Neural cell (in vitro differentiated cells): ENCODE results near the gene AKAP6. TPM values are rescaled to one million over a fixed set of nuclear protein-coding genes. Genes with fewer than 3 reads are reported as not detected.

ENCODE experiments used
- H2AFZ ChIP-seq: fragments of 200-600, 300-800 bp; sonication (generic), shearing (Covaris generic); 2 replicates; pipeline ENCODE4 v1.6.0; 2014; ENCODE audit warnings: low read depth, mild to moderate bottlenecking, antibody characterized with exemption, low read length, moderate library complexity
- H3F3A ChIP-seq: fragments of 200-600 bp; shearing (Covaris generic); 2 replicates; pipeline ENCODE4 v1.6.1; 2016; ENCODE audit warnings: mild to moderate bottlenecking, moderate library complexity, mixed read lengths, antibody characterized with exemption, low read length; ENCODE audit not compliant: insufficient read depth, poor library complexity, severe bottlenecking
- H3K27ac ChIP-seq: fragments of 200-600, 300-800 bp; sonication (generic), shearing (Covaris generic); 2 replicates; pipeline ENCODE4 v1.5.1; 2014; ENCODE audit warnings: mild to moderate bottlenecking, low read length, moderate library complexity
- H3K27me3 ChIP-seq: fragments of 300-800, 200-600 bp; sonication (generic), shearing (Covaris generic); 2 replicates; pipeline ENCODE4 v1.6.0; 2014; ENCODE audit warnings: mild to moderate bottlenecking, low read depth, low read length, moderate library complexity; ENCODE audit not compliant: insufficient read depth
- H3K36me3 ChIP-seq: fragments of 300-800, 200-600 bp; sonication (generic), shearing (Covaris generic); 2 replicates; pipeline ENCODE4 v1.5.1; 2014; ENCODE audit warnings: mild to moderate bottlenecking, antibody characterized with exemption, low read length, moderate library complexity; ENCODE audit not compliant: insufficient read depth
- H3K4me2 ChIP-seq: fragments of 300-800, 200-600 bp; sonication (generic), shearing (Covaris generic); 2 replicates; pipeline ENCODE4 v1.6.0; 2014; ENCODE audit warnings: mild to moderate bottlenecking, low read length
- H3K4me3 ChIP-seq: fragments of 300-800, 200-600 bp; sonication (generic), shearing (Covaris generic); 2 replicates; pipeline ENCODE4 v1.5.1; 2014; ENCODE audit warnings: mild to moderate bottlenecking, low read length, moderate library complexity
- H3K79me2 ChIP-seq: fragments of 200-600 bp; shearing (Covaris generic); replicated peaks from 2 replicates; pipeline ENCODE4 v1.6.0; 2014; ENCODE audit warnings: mild to moderate bottlenecking, low read length, moderate library complexity; ENCODE audit not compliant: insufficient read depth
- H3K9ac ChIP-seq: fragments of 300-800, 200-600 bp; sonication (generic), shearing (Covaris generic); 2 replicates; pipeline ENCODE4 v1.6.1; 2016; ENCODE audit warnings: mild to moderate bottlenecking, low read length, mixed read lengths
- H3K9me2 ChIP-seq: fragments of 200-600 bp; shearing (Covaris generic); 2 replicates; pipeline ENCODE4 v1.6.1; 2016; ENCODE audit warnings: mild to moderate bottlenecking, low read length, mixed read lengths; ENCODE audit not compliant: insufficient read depth
- H3K9me3 ChIP-seq: fragments of 200-600, 300-800 bp; sonication (generic), shearing (Covaris generic); 2 replicates; pipeline ENCODE4 v1.6.1; 2016; ENCODE audit warnings: mild to moderate bottlenecking, mixed run types, low read length, moderate library complexity, mixed read lengths
- H4K20me1 ChIP-seq: fragments of 200-600 bp; shearing (Covaris generic); 2 replicates; pipeline ENCODE4 v1.6.1; 2016; ENCODE audit warnings: mild to moderate bottlenecking, mixed run types; ENCODE audit not compliant: insufficient read depth
- CTCF ChIP-seq: fragments of 450-650 bp; IDR thresholded peaks from 2 replicates; pipeline ENCODE4 v1.5.1; 2014; ENCODE audit warnings: antibody characterized with exemption, mild to moderate bottlenecking, moderate library complexity; ENCODE audit not compliant: poor library complexity, severe bottlenecking
- EP300 ChIP-seq: fragments of 450-650 bp; conservative IDR thresholded peaks from 2 replicates; pipeline ENCODE4 v1.6.1; 2014; ENCODE audit warnings: antibody characterized with exemption, mild to moderate bottlenecking, moderate library complexity; ENCODE audit not compliant: poor library complexity, severe bottlenecking
- EZH2 ChIP-seq: fragments of 200-600, 300-800 bp; shearing (Covaris generic), sonication (generic); IDR thresholded peaks from 2 replicates; pipeline ENCODE4 v1.6.1; 2014; ENCODE audit warnings: antibody characterized with exemption, low read length, borderline replicate concordance, mild to moderate bottlenecking; ENCODE audit not compliant: insufficient read depth, poor library complexity, severe bottlenecking
- MXI1 ChIP-seq: fragments of 450-650 bp; conservative IDR thresholded peaks from 2 replicates; pipeline ENCODE4 v1.6.1; 2014; ENCODE audit warnings: antibody characterized with exemption, mild to moderate bottlenecking; ENCODE audit not compliant: poor library complexity, severe bottlenecking
- POLR2AphosphoS5 ChIP-seq: IDR thresholded peaks from 2 replicates; pipeline ENCODE4 v1.6.1; 2012
- RAD21 ChIP-seq: fragments of 450-650 bp; conservative IDR thresholded peaks from 2 replicates; pipeline ENCODE4 v1.6.1; 2014; ENCODE audit warnings: antibody characterized with exemption, mild to moderate bottlenecking, moderate library complexity
- REST ChIP-seq: IDR thresholded peaks from 2 replicates; pipeline ENCODE4 v1.6.1; 2012; ENCODE audit warnings: borderline replicate concordance
- SMC3 ChIP-seq: fragments of 450-650 bp; conservative IDR thresholded peaks from 2 replicates; pipeline ENCODE4 v1.6.1; 2014; ENCODE audit warnings: antibody characterized with exemption, mild to moderate bottlenecking, moderate library complexity; ENCODE audit not compliant: poor library complexity
- TAF1 ChIP-seq: IDR thresholded peaks from 2 replicates; pipeline ENCODE4 v1.6.1; 2012; ENCODE audit warnings: low read depth
- polyA plus RNA-seq: library from polyadenylated mRNA; depleted of rRNA; stranded (reverse); fragments of >200 nt; gene quantifications from 2 replicates; pipeline ENCODE4 v1.2.3, GENCODE V29; 2014

The AKAP6 gene
- polyA plus RNA-seq, 1 donor from 2014 or later: 15.8 TPM

GRCh38 chr14:32679927-32680612 is 351.0 kb downstream of the AKAP6 start:
- H3F3A ChIP-seq: no peaks in the 10 kb centered on the region
- H3K79me2 ChIP-seq: no peaks in the 10 kb centered on the region
- no peak overlapping the region for H3K9ac ChIP-seq
- no peak for TF ChIP-seq RAD21
- no peak for TF ChIP-seq EZH2
- no peak for TF ChIP-seq REST
- TF ChIP-seq SMC3: no peak
- no peak for TF ChIP-seq TAF1
- no peak for TF ChIP-seq EP300
- no peak for TF ChIP-seq CTCF
- no peak for TF ChIP-seq MXI1
- TF ChIP-seq POLR2AphosphoS5: no peak
- no peak overlapping the region for H3K4me3 ChIP-seq
- no peak overlapping the region for H2AFZ ChIP-seq
- peaks cover 7% of the 10 kb centered on the region for H3K36me3 ChIP-seq
- H3K9me3 ChIP-seq: no peaks in the 10 kb centered on the region
- H3K9me2 ChIP-seq: no peaks in the 10 kb centered on the region
- no peak overlapping the region for H3K27ac ChIP-seq
- no peaks in the 10 kb centered on the region for H3K27me3 ChIP-seq
- no peaks in the 10 kb centered on the region for H4K20me1 ChIP-seq
- H3K4me2 ChIP-seq: no peak overlapping the region

GRCh38 chr14:32681598-32681997 is 352.5 kb downstream of the AKAP6 start:
- Histone ChIP-seq H3K36me3 (peaks cover 7% of the 10 kb centered on the region), H3K27ac (no peak overlapping the region), H3K4me2 (no peak overlapping the region), H3F3A (no peaks in the 10 kb centered on the region), H4K20me1 (no peaks in the 10 kb centered on the region), H3K9me2 (no peaks in the 10 kb centered on the region), H3K4me3 (no peak overlapping the region), H2AFZ (no peak overlapping the region), H3K9me3 (no peaks in the 10 kb centered on the region), H3K79me2 (no peaks in the 10 kb centered on the region), H3K9ac (no peak overlapping the region), H3K27me3 (no peaks in the 10 kb centered on the region)
- TF ChIP-seq MXI1: no peak
- TF ChIP-seq REST: no peak
- TF ChIP-seq EZH2: no peak
- no peak for TF ChIP-seq EP300
